ENCODE results near the gene TNS3.

GRCh38 chr7:47470567-47471357 lies 111.1 kb downstream of the TNS3 start:
- TF ChIP-seq POLR2A (IDR thresholded peaks at IDR 0.05; ENCODE audit: low read length) (no peak), GATA1 (IDR thresholded peaks at IDR 0.05; ENCODE audit: low read depth, low read length) (no peak)
